SU-DHL-6 (cell line): ENCODE data around the gene GOSR2.

Experiments used
- H2AFZ ChIP-seq: fragments of 200-600 bp; sonication (generic); 2 replicates; pipeline ENCODE4 v1.6.1; 2014; ENCODE audit warnings: low read depth, mild to moderate bottlenecking, moderate library complexity, mixed read lengths, antibody characterized with exemption, low read length; ENCODE audit not compliant: severe bottlenecking
- H3F3A ChIP-seq: fragments of 200-600 bp; shearing (Covaris generic); 2 replicates; pipeline ENCODE4 v1.6.0; 2016; ENCODE audit warnings: antibody characterized with exemption, mild to moderate bottlenecking; ENCODE audit not compliant: insufficient read depth
- H3K27ac ChIP-seq: fragments of 200-600 bp; sonication (generic); 2 replicates; pipeline ENCODE4 v1.5.1; 2016; ENCODE audit warnings: low read depth, mild to moderate bottlenecking, low read length, moderate library complexity, mixed read lengths
- H3K27me3 ChIP-seq: fragments of 200-600 bp; sonication (generic), shearing (Covaris generic); 2 replicates; pipeline ENCODE4 v1.6.0; 2014; ENCODE audit warnings: mild to moderate bottlenecking, low read length
- H3K36me3 ChIP-seq: fragments of 200-600 bp; sonication (generic); 2 replicates; pipeline ENCODE4 v1.6.1; 2014; ENCODE audit warnings: mild to moderate bottlenecking, low read length, mixed read lengths
- H3K4me2 ChIP-seq: fragments of 300-600, 200-600 bp; shearing (Covaris generic), sonication (generic); 2 replicates; pipeline ENCODE4 v1.6.0; 2014; ENCODE audit warnings: low read length, low read depth, mild to moderate bottlenecking; ENCODE audit not compliant: poor library complexity, severe bottlenecking
- H3K4me3 ChIP-seq: fragments of 200-600 bp; sonication (generic); 2 replicates; pipeline ENCODE4 v1.5.1; 2014; ENCODE audit warnings: antibody characterized with exemption, low read length, mild to moderate bottlenecking, mixed read lengths; ENCODE audit not compliant: insufficient read depth, poor library complexity, severe bottlenecking
- H3K79me2 ChIP-seq: fragments of 200-600 bp; sonication (generic); 2 replicates; pipeline ENCODE4 v1.6.1; 2014; ENCODE audit warnings: mild to moderate bottlenecking, low read length, moderate library complexity; ENCODE audit not compliant: insufficient read depth
- H3K9ac ChIP-seq: fragments of 200-600 bp; sonication (generic); 2 replicates; pipeline ENCODE4 v1.7.0; 2014; ENCODE audit warnings: mild to moderate bottlenecking, low read length
- H3K9me2 ChIP-seq: fragments of 200-600 bp; sonication (generic); replicated peaks from 2 replicates; pipeline ENCODE4 v1.6.1; 2014; ENCODE audit warnings: low read length; ENCODE audit not compliant: insufficient read depth
- H3K9me3 ChIP-seq: fragments of 200-600 bp; sonication (generic); 2 replicates; pipeline ENCODE4 v1.6.1; 2014; ENCODE audit warnings: low read length, mixed read lengths; ENCODE audit not compliant: insufficient read depth
- H4K20me1 ChIP-seq: fragments of 200-600 bp; sonication (generic); 2 replicates; pipeline ENCODE4 v1.6.1; 2014; ENCODE audit warnings: low read depth, mild to moderate bottlenecking, antibody characterized with exemption, low read length, moderate library complexity, mixed read lengths
- EZH2phosphoT487 ChIP-seq: fragments of 200-600 bp; sonication (generic), shearing (Covaris generic); conservative IDR thresholded peaks from 2 replicates; pipeline ENCODE4 v1.6.1; 2018; ENCODE audit warnings: mild to moderate bottlenecking, antibody characterized with exemption, low read length, moderate library complexity, mixed read lengths
- TF ChIP-seq, protein P1 (sequence below): fragments of 200-600 bp; sonication (generic); IDR thresholded peaks from one replicate; pipeline ENCODE4 v1.5.1; 2017; ENCODE audit warnings: antibody characterized with exemption, mild to moderate bottlenecking, low read length, moderate library complexity; ENCODE audit not compliant: insufficient read depth, poor library complexity, severe bottlenecking

GOSR2 gene

GRCh38 chr17:46908068-46908737 is 14.8 kb upstream of the GOSR2 start:
- Histone ChIP-seq H3K9ac (no peak overlapping the region), H3K9me2 (no peaks in the 10 kb centered on the region), H3F3A (no peaks in the 10 kb centered on the region)

DNA sequence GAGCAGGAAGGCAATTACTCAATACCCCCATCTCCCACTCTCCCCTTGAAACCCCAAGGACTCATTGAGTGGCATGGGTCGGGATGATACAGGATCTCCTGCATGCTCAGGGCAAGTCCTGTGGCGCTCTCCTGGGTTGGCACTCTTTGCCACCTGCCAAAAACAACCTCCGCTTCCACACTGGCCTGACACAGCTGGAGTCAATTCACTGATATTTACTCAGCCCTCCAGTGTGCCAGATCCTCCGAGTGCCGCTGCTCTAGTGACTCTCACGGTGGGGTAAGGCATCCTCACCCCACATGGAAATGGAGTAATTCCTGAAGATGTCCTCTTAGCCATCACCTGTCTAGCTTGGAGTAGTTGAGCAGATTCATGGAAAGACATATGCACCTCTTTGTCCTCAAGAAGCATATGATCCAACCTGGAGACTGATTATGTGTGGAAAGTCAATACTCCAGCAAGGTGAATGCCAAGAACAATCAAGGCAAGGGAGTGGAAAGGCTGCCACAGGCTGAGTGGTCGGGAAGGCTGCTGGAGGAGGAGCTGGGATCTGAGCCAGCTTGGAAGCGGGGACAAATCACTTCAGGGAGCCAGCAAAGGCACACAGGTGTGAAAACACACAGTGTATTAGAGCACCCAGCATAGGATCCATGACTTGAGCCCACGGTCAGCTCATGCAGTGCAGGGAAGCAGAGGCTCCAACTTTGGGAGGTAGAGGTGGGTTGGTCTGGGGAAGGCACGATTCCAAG is 12.6 kb upstream of the GOSR2 start:
- Histone ChIP-seq H3K9me2 (no peaks in the 10 kb centered on the region), H4K20me1 (no peaks in the 10 kb centered on the region), H3K79me2 (no peaks in the 10 kb centered on the region), H3K27ac (no peak overlapping the region), H3F3A (no peaks in the 10 kb centered on the region), H3K36me3 (no peaks in the 10 kb centered on the region), H3K4me3 (no peak overlapping the region), H3K4me2 (no peak overlapping the region), H3K27me3 (no peaks in the 10 kb centered on the region), H3K9me3 (no peaks in the 10 kb centered on the region), H3K9ac (no peak overlapping the region), H2AFZ (no peak overlapping the region)
- TF ChIP-seq, protein P1, sequence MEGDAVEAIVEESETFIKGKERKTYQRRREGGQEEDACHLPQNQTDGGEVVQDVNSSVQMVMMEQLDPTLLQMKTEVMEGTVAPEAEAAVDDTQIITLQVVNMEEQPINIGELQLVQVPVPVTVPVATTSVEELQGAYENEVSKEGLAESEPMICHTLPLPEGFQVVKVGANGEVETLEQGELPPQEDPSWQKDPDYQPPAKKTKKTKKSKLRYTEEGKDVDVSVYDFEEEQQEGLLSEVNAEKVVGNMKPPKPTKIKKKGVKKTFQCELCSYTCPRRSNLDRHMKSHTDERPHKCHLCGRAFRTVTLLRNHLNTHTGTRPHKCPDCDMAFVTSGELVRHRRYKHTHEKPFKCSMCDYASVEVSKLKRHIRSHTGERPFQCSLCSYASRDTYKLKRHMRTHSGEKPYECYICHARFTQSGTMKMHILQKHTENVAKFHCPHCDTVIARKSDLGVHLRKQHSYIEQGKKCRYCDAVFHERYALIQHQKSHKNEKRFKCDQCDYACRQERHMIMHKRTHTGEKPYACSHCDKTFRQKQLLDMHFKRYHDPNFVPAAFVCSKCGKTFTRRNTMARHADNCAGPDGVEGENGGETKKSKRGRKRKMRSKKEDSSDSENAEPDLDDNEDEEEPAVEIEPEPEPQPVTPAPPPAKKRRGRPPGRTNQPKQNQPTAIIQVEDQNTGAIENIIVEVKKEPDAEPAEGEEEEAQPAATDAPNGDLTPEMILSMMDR, result no peak
- TF ChIP-seq EZH2phosphoT487, result no peak

More at GRCh38 chr17:46908068-46908737, 14.8 kb upstream of the GOSR2 start:
- Histone ChIP-seq H3K36me3 (no peaks in the 10 kb centered on the region), H3K4me3 (no peak overlapping the region), H4K20me1 (no peaks in the 10 kb centered on the region), H3K27ac (no peak overlapping the region), H3K79me2 (no peaks in the 10 kb centered on the region), H3K9me3 (no peaks in the 10 kb centered on the region), H3K27me3 (no peaks in the 10 kb centered on the region), H3K4me2 (no peak overlapping the region), H2AFZ (no peak overlapping the region)
- TF ChIP-seq EZH2phosphoT487, result no peak
- TF ChIP-seq, protein P1, result no peak

GRCh38 chr17:46911311-46911710 is 11.6 kb upstream of the GOSR2 start:
- H3K9ac ChIP-seq, result no peak overlapping the region
- no peak overlapping the region for H3K4me2 ChIP-seq
- no peaks in the 10 kb centered on the region for H3K9me3 ChIP-seq
- no peaks in the 10 kb centered on the region for H3F3A ChIP-seq
- H4K20me1 ChIP-seq, result no peaks in the 10 kb centered on the region
- no peak overlapping the region for H2AFZ ChIP-seq
- no peak for TF ChIP-seq EZH2phosphoT487
- TF ChIP-seq, protein P1, result no peak
- no peak overlapping the region for H3K4me3 ChIP-seq
- H3K27me3 ChIP-seq, result no peaks in the 10 kb centered on the region
- H3K36me3 ChIP-seq, result no peaks in the 10 kb centered on the region
- H3K27ac ChIP-seq, result no peak overlapping the region
- H3K79me2 ChIP-seq, result no peaks in the 10 kb centered on the region
- H3K9me2 ChIP-seq, result no peaks in the 10 kb centered on the region
